GM23338 (cell line): ENCODE data around the gene FAM171A1. TPM values are rescaled to one million over a fixed set of nuclear protein-coding genes. Genes with fewer than 3 reads are reported as not detected.

Source experiments
- ATAC-seq: fragments of 200-7000 bp; cut with Tn5 transposase; 3 replicates; pipeline ENCODE4 v1.9.1; 2020
- DNase-seq: peaks from one replicate; pipeline ENCODE4 v3.0.0-alpha.2; 2015; ENCODE audit warnings: low spot score
- H2AFZ ChIP-seq: fragments of 200-600 bp; sonication (generic); 2 replicates; pipeline ENCODE4 v1.8.0; 2016; ENCODE audit warnings: antibody characterized with exemption, mild to moderate bottlenecking, moderate library complexity
- H3F3A ChIP-seq: fragments of 200-600 bp; sonication (generic); replicated peaks from 2 replicates; pipeline ENCODE4 v1.8.0; 2017; ENCODE audit warnings: antibody characterized with exemption, mixed run types, low read depth
- H3K27ac ChIP-seq: fragments of 200-600 bp; sonication (generic); 2 replicates; pipeline ENCODE4 v1.6.1; 2016; ENCODE audit warnings: low read depth
- H3K27me3 ChIP-seq: fragments of 200-600 bp; sonication (generic); 2 replicates; pipeline ENCODE4 v1.8.0; 2016; ENCODE audit warnings: mild to moderate bottlenecking, mixed run types, moderate library complexity; ENCODE audit not compliant: insufficient read depth
- H3K36me3 ChIP-seq: fragments of 200-600 bp; sonication (generic); 2 replicates; pipeline ENCODE4 v1.8.0; 2016; ENCODE audit warnings: mild to moderate bottlenecking; ENCODE audit not compliant: insufficient read depth
- H3K4me1 ChIP-seq: fragments of 200-600 bp; sonication (generic); 2 replicates; pipeline ENCODE4 v1.8.0; 2016; ENCODE audit warnings: mild to moderate bottlenecking, moderate library complexity; ENCODE audit not compliant: insufficient read depth
- H3K4me2 ChIP-seq: fragments of 200-600 bp; sonication (generic); 2 replicates; pipeline ENCODE4 v1.7.1; 2017; ENCODE audit warnings: mixed run types
- H3K4me3 ChIP-seq: fragments of 200-600 bp; sonication (generic); 2 replicates; pipeline ENCODE4 v1.6.1; 2016; ENCODE audit warnings: mixed run types
- H3K79me2 ChIP-seq: fragments of 200-600 bp; sonication (generic); replicated peaks from 2 replicates; pipeline ENCODE4 v1.8.0; 2017; ENCODE audit warnings: mild to moderate bottlenecking; ENCODE audit not compliant: insufficient read depth
- H3K9me2 ChIP-seq: fragments of 200-600 bp; sonication (generic); 2 replicates; pipeline ENCODE4 v1.8.0; 2017; ENCODE audit not compliant: insufficient read depth
- H4K20me1 ChIP-seq: fragments of 200-600 bp; sonication (generic); replicated peaks from 2 replicates; pipeline ENCODE4 v1.8.0; 2017; ENCODE audit warnings: mild to moderate bottlenecking; ENCODE audit not compliant: insufficient read depth
- H3K27ac Mint-ChIP-seq: 2 replicates; pipeline ENCODE4 v1.8.0; 2020; ENCODE audit warnings: inconsistent platforms, mild to moderate bottlenecking, moderate library complexity, mixed read lengths
- H3K27me3 Mint-ChIP-seq: 3 replicates; pipeline ENCODE4 v1.8.0; 2022; ENCODE audit warnings: low read depth, mild to moderate bottlenecking, moderate library complexity, mixed read lengths, inconsistent platforms; ENCODE audit not compliant: insufficient read depth, poor library complexity
- H3K36me3 Mint-ChIP-seq: 3 replicates; pipeline ENCODE4 v1.8.0; 2021; ENCODE audit warnings: low read depth, mild to moderate bottlenecking, inconsistent platforms, moderate library complexity, mixed read lengths
- H3K4me1 Mint-ChIP-seq: 3 replicates; pipeline ENCODE4 v1.8.0; 2020; ENCODE audit warnings: mild to moderate bottlenecking, inconsistent platforms, mixed read lengths
- H3K4me3 Mint-ChIP-seq: 3 replicates; pipeline ENCODE4 v1.8.0; 2021; ENCODE audit warnings: moderate library complexity, mild to moderate bottlenecking, inconsistent platforms, mixed read lengths
- H3K9me3 Mint-ChIP-seq: 3 replicates; pipeline ENCODE4 v1.8.0; 2020; ENCODE audit warnings: moderate library complexity, mild to moderate bottlenecking, inconsistent platforms, mixed read lengths
- CREB1 ChIP-seq: fragments of 250-450 bp; sonication (Bioruptor Pico); IDR thresholded peaks from 2 replicates; pipeline ENCODE4 v1.5.0; 2020; ENCODE audit warnings: low read depth, mild to moderate bottlenecking, moderate library complexity
- EZH2 ChIP-seq: fragments of 200-600 bp; sonication (generic); IDR thresholded peaks from one replicate; pipeline ENCODE4 v1.8.0; 2017; ENCODE audit warnings: antibody characterized with exemption, mild to moderate bottlenecking, low read depth; ENCODE audit not compliant: unreplicated experiment
- EZH2phosphoT487 ChIP-seq: fragments of 200-600 bp; sonication (generic); IDR thresholded peaks from one replicate; pipeline ENCODE4 v1.8.1; 2018; ENCODE audit warnings: antibody characterized with exemption; ENCODE audit not compliant: unreplicated experiment
- NANOG ChIP-seq: IDR thresholded peaks from 2 replicates; pipeline ENCODE4 v1.6.1; 2016; ENCODE audit warnings: antibody characterized with exemption, borderline replicate concordance
- POLR2AphosphoS5 ChIP-seq: IDR thresholded peaks from 2 replicates; pipeline ENCODE4 v1.6.1; 2016; ENCODE audit warnings: antibody characterized with exemption, low read depth
- STAT1 ChIP-seq: IDR thresholded peaks from one replicate; pipeline ENCODE4 v1.6.1; 2016; ENCODE audit warnings: antibody characterized with exemption; ENCODE audit not compliant: unreplicated experiment
- ZNF114 ChIP-seq: fragments of 250-450 bp; sonication (Bioruptor Pico); IDR thresholded peaks from 2 replicates; pipeline ENCODE4 v1.5.0; 2020; ENCODE audit warnings: mild to moderate bottlenecking, moderate library complexity
- ZNF331 ChIP-seq: fragments of 250-450 bp; sonication (Bioruptor Pico); IDR thresholded peaks from 2 replicates; pipeline ENCODE4 v1.5.0; 2020; ENCODE audit warnings: low read depth, mild to moderate bottlenecking, moderate library complexity
- polyA plus RNA-seq: library from polyadenylated mRNA; unstranded; fragments of >200 nt; fragmentation: Nextera tagmentation; extraction: Ambion mirVana; gene quantifications from 2 replicates; pipeline ENCODE4 v1.2.1, GENCODE V29; 2016
- total RNA-seq: library from RNA; depleted of rRNA; stranded (reverse); fragments of >200 nt; shearing (Covaris generic); gene quantifications from 2 replicates; pipeline ENCODE4 v1.2.3, GENCODE V29; 2014
- TF ChIP-seq, protein P1 (sequence below), 2 experiments: fragments of 200-600 bp in 1 of 2; sonication (generic) in 1 of 2; conservative IDR thresholded peaks; 2 replicates each; pipeline versions ENCODE4 v1.5.1 to v1.6.1; 2016 to 2017; ENCODE audit warnings: antibody characterized with exemption in 2 of 2, low read depth in 2 of 2, mild to moderate bottlenecking in 2 of 2, moderate library complexity in 1 of 2
- TF ChIP-seq, protein P2 (sequence below): IDR thresholded peaks from one replicate; pipeline ENCODE4 v1.6.1; 2018; ENCODE audit warnings: antibody characterized with exemption; ENCODE audit not compliant: unreplicated experiment
- TF ChIP-seq, protein P3 (sequence below): IDR thresholded peaks from 2 replicates; pipeline ENCODE4 v1.6.1; 2016; ENCODE audit warnings: antibody characterized with exemption
- TF ChIP-seq, protein P4 (sequence below): fragments of 250-450 bp; sonication (Bioruptor Pico); IDR thresholded peaks from 2 replicates; pipeline ENCODE4 v1.5.0; 2020; ENCODE audit warnings: mild to moderate bottlenecking, moderate library complexity

FAM171A1 gene
- total and polyA plus RNA-seq, 2 experiments from 2014 or later = 11.3 to 32.2 TPM

DNA sequence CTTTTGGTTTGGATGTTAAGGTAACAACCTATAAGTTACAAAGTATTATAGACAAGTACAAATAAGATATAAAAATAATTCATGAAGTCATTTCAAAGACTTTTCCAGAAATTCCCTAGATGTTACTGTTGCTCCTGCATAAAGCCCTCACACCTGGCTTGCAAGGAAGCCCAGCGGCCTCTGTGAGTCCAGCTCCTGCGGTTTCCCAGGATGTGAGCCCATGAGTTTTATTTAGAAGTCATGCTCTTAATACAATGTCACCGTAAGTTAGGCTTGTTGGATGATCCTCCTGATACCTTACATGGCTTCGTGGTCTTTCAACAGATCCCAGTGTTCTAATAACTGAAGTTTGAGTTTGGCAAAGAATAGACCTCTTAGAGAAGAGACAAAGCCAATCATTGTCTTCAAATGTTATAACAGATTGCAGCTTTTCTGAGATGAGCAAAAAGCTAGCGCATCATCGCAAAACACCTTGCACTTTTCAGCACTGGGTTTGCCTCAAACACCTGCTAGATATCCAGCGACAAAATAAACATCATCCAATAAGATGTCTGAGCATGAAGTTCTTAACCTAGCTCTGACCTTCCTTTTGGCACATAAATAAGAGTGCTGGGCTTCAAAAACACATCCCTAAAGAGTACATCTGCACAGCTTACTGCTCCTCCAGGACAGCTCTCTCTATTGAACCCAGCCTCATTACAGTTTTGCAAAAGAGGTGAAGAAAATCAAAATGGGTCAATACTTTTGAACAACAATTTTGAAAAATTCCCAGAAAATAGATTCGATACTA, 3.6 kb downstream of the FAM171A1 start:
- Mint-ChIP-seq H3K4me1 (peaks cover 20% of the 10 kb centered on the region; the same call in 2 of the 3 replicates), H3K4me3 (no peak overlapping the region), H3K9me3 (peaks cover 3% of the 10 kb centered on the region; the same call in 1 of the 3 replicates), H3K27ac (no peak overlapping the region), H3K27me3 (peaks cover 12% of the 10 kb centered on the region), H3K36me3 (peaks cover 10% of the 10 kb centered on the region; the same call in 2 of the 3 replicates)
- Histone ChIP-seq H3F3A (peaks cover 5% of the 10 kb centered on the region; the same call in 1 of the 2 replicates), H4K20me1 (peaks cover 4% of the 10 kb centered on the region; the same call in 1 of the 2 replicates), H3K4me2 (no peak overlapping the region), H3K27me3 (peaks cover 20% of the 10 kb centered on the region; the same call in 1 of the 2 replicates), H3K9me2 (peaks cover 3% of the 10 kb centered on the region; the same call in 1 of the 2 replicates), H3K36me3 (no peaks in the 10 kb centered on the region; the same call in 1 of the 2 replicates), H3K79me2 (peaks cover 60% of the 10 kb centered on the region), H3K27ac (no peak overlapping the region), H2AFZ (no peak overlapping the region), H3K4me1 (peaks cover 8% of the 10 kb centered on the region), H3K4me3 (no peak overlapping the region)
- TF ChIP-seq, protein P1, sequence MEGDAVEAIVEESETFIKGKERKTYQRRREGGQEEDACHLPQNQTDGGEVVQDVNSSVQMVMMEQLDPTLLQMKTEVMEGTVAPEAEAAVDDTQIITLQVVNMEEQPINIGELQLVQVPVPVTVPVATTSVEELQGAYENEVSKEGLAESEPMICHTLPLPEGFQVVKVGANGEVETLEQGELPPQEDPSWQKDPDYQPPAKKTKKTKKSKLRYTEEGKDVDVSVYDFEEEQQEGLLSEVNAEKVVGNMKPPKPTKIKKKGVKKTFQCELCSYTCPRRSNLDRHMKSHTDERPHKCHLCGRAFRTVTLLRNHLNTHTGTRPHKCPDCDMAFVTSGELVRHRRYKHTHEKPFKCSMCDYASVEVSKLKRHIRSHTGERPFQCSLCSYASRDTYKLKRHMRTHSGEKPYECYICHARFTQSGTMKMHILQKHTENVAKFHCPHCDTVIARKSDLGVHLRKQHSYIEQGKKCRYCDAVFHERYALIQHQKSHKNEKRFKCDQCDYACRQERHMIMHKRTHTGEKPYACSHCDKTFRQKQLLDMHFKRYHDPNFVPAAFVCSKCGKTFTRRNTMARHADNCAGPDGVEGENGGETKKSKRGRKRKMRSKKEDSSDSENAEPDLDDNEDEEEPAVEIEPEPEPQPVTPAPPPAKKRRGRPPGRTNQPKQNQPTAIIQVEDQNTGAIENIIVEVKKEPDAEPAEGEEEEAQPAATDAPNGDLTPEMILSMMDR (conservative IDR thresholded peaks at IDR 0.05; ENCODE audit: low read depth in 2 of 2) = no peak
- TF ChIP-seq POLR2AphosphoS5 (no peak), ZNF331 (CRISPR knock-in tag) (no peak), CREB1 (CRISPR knock-in tag) (no peak), ZNF114 (CRISPR knock-in tag) (no peak), STAT1 (no peak), EZH2phosphoT487 (no peak), NANOG (no peak), EZH2 (no peak)
- TF ChIP-seq, protein P2, sequence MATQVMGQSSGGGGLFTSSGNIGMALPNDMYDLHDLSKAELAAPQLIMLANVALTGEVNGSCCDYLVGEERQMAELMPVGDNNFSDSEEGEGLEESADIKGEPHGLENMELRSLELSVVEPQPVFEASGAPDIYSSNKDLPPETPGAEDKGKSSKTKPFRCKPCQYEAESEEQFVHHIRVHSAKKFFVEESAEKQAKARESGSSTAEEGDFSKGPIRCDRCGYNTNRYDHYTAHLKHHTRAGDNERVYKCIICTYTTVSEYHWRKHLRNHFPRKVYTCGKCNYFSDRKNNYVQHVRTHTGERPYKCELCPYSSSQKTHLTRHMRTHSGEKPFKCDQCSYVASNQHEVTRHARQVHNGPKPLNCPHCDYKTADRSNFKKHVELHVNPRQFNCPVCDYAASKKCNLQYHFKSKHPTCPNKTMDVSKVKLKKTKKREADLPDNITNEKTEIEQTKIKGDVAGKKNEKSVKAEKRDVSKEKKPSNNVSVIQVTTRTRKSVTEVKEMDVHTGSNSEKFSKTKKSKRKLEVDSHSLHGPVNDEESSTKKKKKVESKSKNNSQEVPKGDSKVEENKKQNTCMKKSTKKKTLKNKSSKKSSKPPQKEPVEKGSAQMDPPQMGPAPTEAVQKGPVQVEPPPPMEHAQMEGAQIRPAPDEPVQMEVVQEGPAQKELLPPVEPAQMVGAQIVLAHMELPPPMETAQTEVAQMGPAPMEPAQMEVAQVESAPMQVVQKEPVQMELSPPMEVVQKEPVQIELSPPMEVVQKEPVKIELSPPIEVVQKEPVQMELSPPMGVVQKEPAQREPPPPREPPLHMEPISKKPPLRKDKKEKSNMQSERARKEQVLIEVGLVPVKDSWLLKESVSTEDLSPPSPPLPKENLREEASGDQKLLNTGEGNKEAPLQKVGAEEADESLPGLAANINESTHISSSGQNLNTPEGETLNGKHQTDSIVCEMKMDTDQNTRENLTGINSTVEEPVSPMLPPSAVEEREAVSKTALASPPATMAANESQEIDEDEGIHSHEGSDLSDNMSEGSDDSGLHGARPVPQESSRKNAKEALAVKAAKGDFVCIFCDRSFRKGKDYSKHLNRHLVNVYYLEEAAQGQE = no peak
- TF ChIP-seq, protein P3, sequence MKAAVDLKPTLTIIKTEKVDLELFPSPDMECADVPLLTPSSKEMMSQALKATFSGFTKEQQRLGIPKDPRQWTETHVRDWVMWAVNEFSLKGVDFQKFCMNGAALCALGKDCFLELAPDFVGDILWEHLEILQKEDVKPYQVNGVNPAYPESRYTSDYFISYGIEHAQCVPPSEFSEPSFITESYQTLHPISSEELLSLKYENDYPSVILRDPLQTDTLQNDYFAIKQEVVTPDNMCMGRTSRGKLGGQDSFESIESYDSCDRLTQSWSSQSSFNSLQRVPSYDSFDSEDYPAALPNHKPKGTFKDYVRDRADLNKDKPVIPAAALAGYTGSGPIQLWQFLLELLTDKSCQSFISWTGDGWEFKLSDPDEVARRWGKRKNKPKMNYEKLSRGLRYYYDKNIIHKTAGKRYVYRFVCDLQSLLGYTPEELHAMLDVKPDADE = no peak
- TF ChIP-seq, protein P4, sequence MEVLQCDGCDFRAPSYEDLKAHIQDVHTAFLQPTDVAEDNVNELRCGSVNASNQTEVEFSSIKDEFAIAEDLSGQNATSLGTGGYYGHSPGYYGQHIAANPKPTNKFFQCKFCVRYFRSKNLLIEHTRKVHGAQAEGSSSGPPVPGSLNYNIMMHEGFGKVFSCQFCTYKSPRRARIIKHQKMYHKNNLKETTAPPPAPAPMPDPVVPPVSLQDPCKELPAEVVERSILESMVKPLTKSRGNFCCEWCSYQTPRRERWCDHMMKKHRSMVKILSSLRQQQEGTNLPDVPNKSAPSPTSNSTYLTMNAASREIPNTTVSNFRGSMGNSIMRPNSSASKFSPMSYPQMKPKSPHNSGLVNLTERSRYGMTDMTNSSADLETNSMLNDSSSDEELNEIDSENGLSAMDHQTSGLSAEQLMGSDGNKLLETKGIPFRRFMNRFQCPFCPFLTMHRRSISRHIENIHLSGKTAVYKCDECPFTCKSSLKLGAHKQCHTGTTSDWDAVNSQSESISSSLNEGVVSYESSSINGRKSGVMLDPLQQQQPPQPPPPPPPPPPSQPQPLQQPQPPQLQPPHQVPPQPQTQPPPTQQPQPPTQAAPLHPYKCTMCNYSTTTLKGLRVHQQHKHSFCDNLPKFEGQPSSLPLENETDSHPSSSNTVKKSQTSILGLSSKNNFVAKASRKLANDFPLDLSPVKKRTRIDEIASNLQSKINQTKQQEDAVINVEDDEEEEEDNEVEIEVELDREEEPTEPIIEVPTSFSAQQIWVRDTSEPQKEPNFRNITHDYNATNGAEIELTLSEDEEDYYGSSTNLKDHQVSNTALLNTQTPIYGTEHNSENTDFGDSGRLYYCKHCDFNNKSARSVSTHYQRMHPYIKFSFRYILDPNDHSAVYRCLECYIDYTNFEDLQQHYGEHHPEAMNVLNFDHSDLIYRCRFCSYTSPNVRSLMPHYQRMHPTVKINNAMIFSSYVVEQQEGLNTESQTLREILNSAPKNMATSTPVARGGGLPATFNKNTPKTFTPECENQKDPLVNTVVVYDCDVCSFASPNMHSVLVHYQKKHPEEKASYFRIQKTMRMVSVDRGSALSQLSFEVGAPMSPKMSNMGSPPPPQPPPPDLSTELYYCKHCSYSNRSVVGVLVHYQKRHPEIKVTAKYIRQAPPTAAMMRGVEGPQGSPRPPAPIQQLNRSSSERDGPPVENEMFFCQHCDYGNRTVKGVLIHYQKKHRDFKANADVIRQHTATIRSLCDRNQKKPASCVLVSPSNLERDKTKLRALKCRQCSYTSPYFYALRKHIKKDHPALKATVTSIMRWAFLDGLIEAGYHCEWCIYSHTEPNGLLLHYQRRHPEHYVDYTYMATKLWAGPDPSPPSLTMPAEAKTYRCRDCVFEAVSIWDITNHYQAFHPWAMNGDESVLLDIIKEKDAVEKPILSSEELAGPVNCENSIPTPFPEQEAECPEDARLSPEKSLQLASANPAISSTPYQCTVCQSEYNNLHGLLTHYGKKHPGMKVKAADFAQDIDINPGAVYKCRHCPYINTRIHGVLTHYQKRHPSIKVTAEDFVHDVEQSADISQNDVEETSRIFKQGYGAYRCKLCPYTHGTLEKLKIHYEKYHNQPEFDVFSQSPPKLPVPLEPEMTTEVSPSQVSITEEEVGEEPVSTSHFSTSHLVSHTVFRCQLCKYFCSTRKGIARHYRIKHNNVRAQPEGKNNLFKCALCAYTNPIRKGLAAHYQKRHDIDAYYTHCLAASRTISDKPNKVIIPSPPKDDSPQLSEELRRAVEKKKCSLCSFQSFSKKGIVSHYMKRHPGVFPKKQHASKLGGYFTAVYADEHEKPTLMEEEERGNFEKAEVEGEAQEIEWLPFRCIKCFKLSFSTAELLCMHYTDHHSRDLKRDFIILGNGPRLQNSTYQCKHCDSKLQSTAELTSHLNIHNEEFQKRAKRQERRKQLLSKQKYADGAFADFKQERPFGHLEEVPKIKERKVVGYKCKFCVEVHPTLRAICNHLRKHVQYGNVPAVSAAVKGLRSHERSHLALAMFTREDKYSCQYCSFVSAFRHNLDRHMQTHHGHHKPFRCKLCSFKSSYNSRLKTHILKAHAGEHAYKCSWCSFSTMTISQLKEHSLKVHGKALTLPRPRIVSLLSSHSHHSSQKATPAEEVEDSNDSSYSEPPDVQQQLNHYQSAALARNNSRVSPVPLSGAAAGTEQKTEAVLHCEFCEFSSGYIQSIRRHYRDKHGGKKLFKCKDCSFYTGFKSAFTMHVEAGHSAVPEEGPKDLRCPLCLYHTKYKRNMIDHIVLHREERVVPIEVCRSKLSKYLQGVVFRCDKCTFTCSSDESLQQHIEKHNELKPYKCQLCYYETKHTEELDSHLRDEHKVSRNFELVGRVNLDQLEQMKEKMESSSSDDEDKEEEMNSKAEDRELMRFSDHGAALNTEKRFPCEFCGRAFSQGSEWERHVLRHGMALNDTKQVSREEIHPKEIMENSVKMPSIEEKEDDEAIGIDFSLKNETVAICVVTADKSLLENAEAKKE (CRISPR knock-in tag) = no peak
- no peak for ATAC-seq
- DNase-seq = no peak
